Measurements from ENCODE around the gene ADAMTS17.
A peak's percentile ranks its signal among the peaks of the same experiment; 100 is the strongest.

The ADAMTS17 gene

GRCh38 chr15:100215843-100216169, 126.0 kb downstream of the ADAMTS17 start:
- DNase-seq, result no peak

GRCh38 chr15:100215031-100215842, 126.5 kb downstream of the ADAMTS17 start:
- DNase-seq, result no peak

GRCh38 chr15:100211855-100212850, 129.6 kb downstream of the ADAMTS17 start:
- DNase-seq, result no peak

- DNase-seq, result no peak
Measured at GRCh38 chr15:100210338-100210737, 131.4 kb downstream of the ADAMTS17 start.

GRCh38 chr15:100208921-100209603, 132.7 kb downstream of the ADAMTS17 start:
- no peak for DNase-seq

- no peak for DNase-seq
Measured at GRCh38 chr15:100207053-100207452, 134.7 kb downstream of the ADAMTS17 start.

GRCh38 chr15:100206643-100207042, 135.1 kb downstream of the ADAMTS17 start:
- no peak for DNase-seq

GRCh38 chr15:100205549-100206295, 136.1 kb downstream of the ADAMTS17 start:
- no peak for DNase-seq

- no peak for DNase-seq
Measured at GRCh38 chr15:100204771-100205170, 137.0 kb downstream of the ADAMTS17 start.

GRCh38 chr15:100204211-100204610, 137.6 kb downstream of the ADAMTS17 start:
- no peak for DNase-seq

- DNase-seq, result no peak
Measured at GRCh38 chr15:100202309-100202960, 139.3 kb downstream of the ADAMTS17 start.

- DNase-seq, result peak; percentile 54
Measured at GRCh38 chr15:100201376-100202280, 140.1 kb downstream of the ADAMTS17 start.

GRCh38 chr15:100200287-100200880, 141.4 kb downstream of the ADAMTS17 start:
- DNase-seq, result peak; percentile 47

- DNase-seq, result peak; percentile 37
Measured at GRCh38 chr15:100199711-100200286, 142.0 kb downstream of the ADAMTS17 start.

GRCh38 chr15:100198442-100198841, 143.3 kb downstream of the ADAMTS17 start:
- DNase-seq, result no peak

- DNase-seq, result peak; percentile 30
Measured at GRCh38 chr15:100196326-100197058, 145.3 kb downstream of the ADAMTS17 start.

GRCh38 chr15:100194996-100195395, 146.8 kb downstream of the ADAMTS17 start:
- peak; percentile 10 for DNase-seq

GRCh38 chr15:100193277-100193860, 148.4 kb downstream of the ADAMTS17 start:
- DNase-seq, result peak; percentile 29
